ENCODE results near the gene CTXND1. TPM values are rescaled to one million over a fixed set of nuclear protein-coding genes. Genes with fewer than 3 reads are reported as not detected.

CTXND1 gene
- total and polyA plus RNA-seq, 9 donors, result 0.04 to 0.52 (median 0.14) TPM; not detected in 1

DNA sequence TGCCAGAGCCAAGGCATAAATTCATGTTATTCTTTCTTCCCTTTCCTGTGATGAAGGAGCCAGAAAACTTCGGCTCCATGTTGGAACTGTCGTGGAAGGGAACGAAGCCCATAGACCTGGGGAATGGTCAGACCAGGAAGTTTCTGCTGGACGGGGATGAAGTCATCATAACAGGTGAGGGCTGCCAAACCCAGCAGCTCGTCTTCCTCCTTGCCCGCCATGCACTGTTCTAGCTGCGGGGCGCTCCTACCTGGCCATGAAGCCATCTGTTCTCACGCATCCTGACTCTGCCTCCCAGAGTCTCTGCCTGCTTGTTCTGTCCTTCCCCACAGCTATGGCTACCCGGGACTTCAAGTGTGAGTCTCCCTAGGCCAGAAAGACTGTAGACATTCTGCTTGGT lies 71.0 kb downstream of the CTXND1 start:
- Histone ChIP-seq H3K4me1 (ENCODE audit: insufficient read depth) (peaks cover 5% of the 10 kb centered on the region), H3K4me3 (no peak overlapping the region), H3K27me3 (no peaks in the 10 kb centered on the region), H3K27ac (no peak overlapping the region), H3K36me3 (no peaks in the 10 kb centered on the region), H3K9me3 (no peaks in the 10 kb centered on the region)
- intact Hi-C loops (cut with DNase I), result no loop called here
- DNase-seq, result no peak
- TF ChIP-seq POLR2A (IDR thresholded peaks at IDR 0.05) (no peak), CTCF (IDR thresholded peaks at IDR 0.05) (no peak), EP300 (IDR thresholded peaks at IDR 0.05) (no peak)
- 92 to 96% (median 95%) methylated on average over 10 of the region's 10 CpGs for WGBS, 3 donors

- TF ChIP-seq POLR2A (IDR thresholded peaks at IDR 0.05), result no peak
- no peak for TF ChIP-seq CTCF (IDR thresholded peaks at IDR 0.05)
- no peak for TF ChIP-seq EP300 (IDR thresholded peaks at IDR 0.05)
- 80 to 84% (median 81%) methylated on average over 7 of the region's 7 CpGs for WGBS, 3 donors
- no peak overlapping the region for H3K4me3 ChIP-seq
- intact Hi-C loops (cut with DNase I), result no loop called here
- no peaks in the 10 kb centered on the region for H3K36me3 ChIP-seq
- H3K27me3 ChIP-seq, result no peaks in the 10 kb centered on the region
- no peaks in the 10 kb centered on the region for H3K9me3 ChIP-seq
- no peak overlapping the region for H3K27ac ChIP-seq
- no peak for DNase-seq
- H3K4me1 ChIP-seq (ENCODE audit: insufficient read depth), result peaks cover 5% of the 10 kb centered on the region
These were observed 71.5 kb downstream of the CTXND1 start for GRCh38 chr15:80180468-80180867.

- no peaks in the 10 kb centered on the region for H3K27me3 ChIP-seq
- no peak overlapping the region for H3K27ac ChIP-seq
- intact Hi-C loops (cut with DNase I), result loop anchor here in 1 of 4 donors (10.0 kb wide), 1 partner anchor 115 kb away; no protein-coding TSS in a partner anchor
- peaks cover 5% of the 10 kb centered on the region for H3K4me1 ChIP-seq (ENCODE audit: insufficient read depth)
- DNase-seq, result no peak
- no peaks in the 10 kb centered on the region for H3K9me3 ChIP-seq
- TF ChIP-seq CTCF (IDR thresholded peaks at IDR 0.05) (no peak), POLR2A (IDR thresholded peaks at IDR 0.05) (no peak), EP300 (IDR thresholded peaks at IDR 0.05) (no peak)
- 84 to 90% (median 87%) methylated on average over 16 of the region's 16 CpGs for WGBS, 3 donors
- no peaks in the 10 kb centered on the region for H3K36me3 ChIP-seq
- H3K4me3 ChIP-seq, result no peak overlapping the region
These were observed 72.1 kb downstream of the CTXND1 start for GRCh38 chr15:80179935-80180334.

DNA sequence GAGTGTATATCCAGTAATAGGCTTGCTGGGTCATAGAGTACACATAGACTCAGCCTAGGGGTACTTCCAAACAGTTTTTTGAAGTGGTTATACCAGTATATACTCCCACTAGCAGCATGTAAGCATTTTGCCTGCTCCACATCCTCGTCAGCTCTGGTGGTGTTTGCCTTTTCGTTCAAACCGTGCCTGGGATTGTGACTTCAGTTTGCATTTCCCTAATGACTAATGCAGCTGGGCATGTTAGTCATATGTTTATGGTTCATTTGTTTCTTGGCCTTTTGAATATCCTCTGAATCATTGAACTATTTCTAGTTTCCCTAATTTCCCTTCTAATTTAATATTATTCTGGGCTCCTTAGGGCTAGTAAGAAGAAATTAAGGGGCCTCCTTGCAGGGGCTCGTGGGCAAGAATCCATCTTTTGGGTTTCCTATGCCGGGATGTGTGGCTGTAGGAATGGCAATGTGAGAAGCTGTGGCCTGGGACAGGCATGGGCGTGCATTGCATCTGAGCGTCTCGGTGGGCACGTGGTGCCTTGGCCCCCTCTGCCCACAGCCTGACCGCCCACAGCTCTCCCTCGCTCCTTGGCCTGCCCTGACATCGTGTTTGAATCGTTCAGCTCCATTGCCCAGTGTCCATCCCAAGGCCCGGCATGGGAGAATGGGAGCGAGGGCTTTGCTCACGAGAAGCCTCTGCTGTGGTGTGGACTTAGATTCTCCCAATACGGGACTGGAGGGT lies 72.8 kb downstream of the CTXND1 start:
- no peaks in the 10 kb centered on the region for H3K36me3 ChIP-seq
- H3K27ac ChIP-seq, result no peak overlapping the region
- H3K4me3 ChIP-seq, result no peak overlapping the region
- WGBS, 3 donors, result 82 to 87% (median 87%) methylated on average over 17 of the region's 17 CpGs
- no peaks in the 10 kb centered on the region for H3K27me3 ChIP-seq
- H3K9me3 ChIP-seq, result no peaks in the 10 kb centered on the region
- H3K4me1 ChIP-seq (ENCODE audit: insufficient read depth), result peaks cover 5% of the 10 kb centered on the region
- no peak for TF ChIP-seq EP300 (IDR thresholded peaks at IDR 0.05)
- no peak for TF ChIP-seq CTCF (IDR thresholded peaks at IDR 0.05)
- no peak for TF ChIP-seq POLR2A (IDR thresholded peaks at IDR 0.05)
- intact Hi-C loops (cut with DNase I), result loop anchor here in 1 of 4 donors (10.0 kb wide), 1 partner anchor 114 kb away; no protein-coding TSS in a partner anchor
- no peak for DNase-seq
